HepG2 (cell line): ENCODE measurements around the gene KRT12. TPM values are rescaled to one million over a fixed set of nuclear protein-coding genes. Genes with fewer than 3 reads are reported as not detected.

Experiments used
- ETV5 ChIP-seq: IDR thresholded peaks from 2 replicates; pipeline ENCODE4 v1.6.1; 2018; ENCODE audit warnings: missing biosample characterization, missing genetic modification reagents, inconsistent platforms, borderline replicate concordance
- HNRNPLL ChIP-seq: fragments of 200-400 bp; formaldehyde crosslinking; IDR thresholded peaks from 2 replicates; pipeline ENCODE4 v1.6.1; 2017; ENCODE audit warnings: mild to moderate bottlenecking, low read depth, low read length; ENCODE audit not compliant: poor library complexity, severe bottlenecking
- MAFK ChIP-seq, 2 experiments: IDR thresholded peaks in 1 of 2; conservative IDR thresholded peaks in 1 of 2; 2 replicates each; pipeline ENCODE4 v1.6.1; 2011; ENCODE audit warnings: improper control_type of control experiment in 2 of 2, low read length in 2 of 2
- MTF1 ChIP-seq: sonication (generic); formaldehyde crosslinking; IDR thresholded peaks from 2 replicates; pipeline ENCODE4 v1.5.0; 2020; ENCODE audit warnings: missing genetic modification reagents
- PHF21A ChIP-seq: sonication (generic); formaldehyde crosslinking; IDR thresholded peaks from 2 replicates; pipeline ENCODE4 v1.5.0; 2020; ENCODE audit warnings: mild to moderate bottlenecking, missing genetic modification reagents
- SOX6 ChIP-seq, 2 experiments: fragments of 450-650 bp in 1 of 2; sonication (generic) in 1 of 2; formaldehyde crosslinking in 1 of 2; IDR thresholded peaks; 2 replicates each; pipeline versions ENCODE4 v1.4.0 to v1.6.1; 2017 to 2020; ENCODE audit warnings: antibody characterized with exemption in 1 of 2, mild to moderate bottlenecking in 1 of 2, missing genetic modification reagents in 1 of 2
- ZBTB38 ChIP-seq: sonication (generic); formaldehyde crosslinking; IDR thresholded peaks from 2 replicates; pipeline ENCODE4 v1.5.1; 2020; ENCODE audit warnings: mild to moderate bottlenecking, missing genetic modification reagents
- ZBTB4 ChIP-seq: sonication (generic); formaldehyde crosslinking; IDR thresholded peaks from 2 replicates; pipeline ENCODE4 v1.4.0; 2020; ENCODE audit warnings: missing genetic modification reagents, mild to moderate bottlenecking, borderline replicate concordance
- ZNF234 ChIP-seq: sonication (generic); formaldehyde crosslinking; conservative IDR thresholded peaks from 2 replicates; pipeline ENCODE4 v1.5.1; 2020; ENCODE audit warnings: mild to moderate bottlenecking, missing genetic modification reagents
- polyA plus RNA-seq, 8 experiments: library from polyadenylated mRNA; depleted of rRNA in 3 of 8; stranded (reverse) in 7 of 8; unstranded in 1 of 8; fragments of >200 nt; fragmentation: Illumina TruSeq in 4 of 8; extraction: Trizol in 4 of 8; gene quantifications; 2 replicates each; pipeline versions ENCODE4 v1.2.1 to v1.2.3, GENCODE V29; 2011 to 2016; ENCODE audit warnings: low read depth in 4 of 8, missing spikeins in 1 of 8, mixed read lengths in 1 of 8; ENCODE audit not compliant: insufficient read depth in 1 of 8
- total RNA-seq, 5 experiments: library from RNA; depleted of rRNA; stranded (reverse); fragments of >200 nt; fragmentation: Illumina TruSeq; extraction: Trizol; gene quantifications; 2 replicates each; pipeline ENCODE4 v1.2.3, GENCODE V29; 2016; ENCODE audit warnings: low read depth in 1 of 5
- TF ChIP-seq, protein P1 (sequence below): sonication (generic); formaldehyde crosslinking; IDR thresholded peaks from 2 replicates; pipeline ENCODE4 v1.4.0; 2020; ENCODE audit warnings: missing genetic modification reagents, borderline replicate concordance
- TF ChIP-seq, protein P2 (sequence below): fragments of 450-650 bp; IDR thresholded peaks from 2 replicates; pipeline ENCODE4 v1.6.1; 2017; ENCODE audit warnings: mild to moderate bottlenecking
- TF ChIP-seq, protein P3 (sequence below): sonication (generic); formaldehyde crosslinking; IDR thresholded peaks from 2 replicates; pipeline ENCODE4 v1.5.1; 2020; ENCODE audit warnings: mild to moderate bottlenecking, missing genetic modification reagents, borderline replicate concordance

Gene KRT12
- total and polyA plus RNA-seq, 2 of the 13 experiments (the other 11 are each of a cell fraction or from before 2014, with no cell fraction given): 0.07 to 0.09 TPM

GRCh38 chr17:40901981-40902474 lies 35.0 kb upstream of the KRT12 start (continued):
- TF ChIP-seq, protein P1, sequence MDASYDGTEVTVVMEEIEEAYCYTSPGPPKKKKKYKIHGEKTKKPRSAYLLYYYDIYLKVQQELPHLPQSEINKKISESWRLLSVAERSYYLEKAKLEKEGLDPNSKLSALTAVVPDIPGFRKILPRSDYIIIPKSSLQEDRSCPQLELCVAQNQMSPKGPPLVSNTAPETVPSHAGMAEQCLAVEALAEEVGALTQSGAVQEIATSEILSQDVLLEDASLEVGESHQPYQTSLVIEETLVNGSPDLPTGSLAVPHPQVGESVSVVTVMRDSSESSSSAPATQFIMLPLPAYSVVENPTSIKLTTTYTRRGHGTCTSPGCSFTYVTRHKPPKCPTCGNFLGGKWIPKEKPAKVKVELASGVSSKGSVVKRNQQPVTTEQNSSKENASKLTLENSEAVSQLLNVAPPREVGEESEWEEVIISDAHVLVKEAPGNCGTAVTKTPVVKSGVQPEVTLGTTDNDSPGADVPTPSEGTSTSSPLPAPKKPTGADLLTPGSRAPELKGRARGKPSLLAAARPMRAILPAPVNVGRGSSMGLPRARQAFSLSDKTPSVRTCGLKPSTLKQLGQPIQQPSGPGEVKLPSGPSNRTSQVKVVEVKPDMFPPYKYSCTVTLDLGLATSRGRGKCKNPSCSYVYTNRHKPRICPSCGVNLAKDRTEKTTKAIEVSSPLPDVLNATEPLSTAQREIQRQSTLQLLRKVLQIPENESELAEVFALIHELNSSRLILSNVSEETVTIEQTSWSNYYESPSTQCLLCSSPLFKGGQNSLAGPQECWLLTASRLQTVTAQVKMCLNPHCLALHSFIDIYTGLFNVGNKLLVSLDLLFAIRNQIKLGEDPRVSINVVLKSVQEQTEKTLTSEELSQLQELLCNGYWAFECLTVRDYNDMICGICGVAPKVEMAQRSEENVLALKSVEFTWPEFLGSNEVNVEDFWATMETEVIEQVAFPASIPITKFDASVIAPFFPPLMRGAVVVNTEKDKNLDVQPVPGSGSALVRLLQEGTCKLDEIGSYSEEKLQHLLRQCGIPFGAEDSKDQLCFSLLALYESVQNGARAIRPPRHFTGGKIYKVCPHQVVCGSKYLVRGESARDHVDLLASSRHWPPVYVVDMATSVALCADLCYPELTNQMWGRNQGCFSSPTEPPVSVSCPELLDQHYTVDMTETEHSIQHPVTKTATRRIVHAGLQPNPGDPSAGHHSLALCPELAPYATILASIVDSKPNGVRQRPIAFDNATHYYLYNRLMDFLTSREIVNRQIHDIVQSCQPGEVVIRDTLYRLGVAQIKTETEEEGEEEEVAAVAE: 0 out of 2 replicates have a peak, but pooled peaks have one; percentile 63
- TF ChIP-seq, protein P2, sequence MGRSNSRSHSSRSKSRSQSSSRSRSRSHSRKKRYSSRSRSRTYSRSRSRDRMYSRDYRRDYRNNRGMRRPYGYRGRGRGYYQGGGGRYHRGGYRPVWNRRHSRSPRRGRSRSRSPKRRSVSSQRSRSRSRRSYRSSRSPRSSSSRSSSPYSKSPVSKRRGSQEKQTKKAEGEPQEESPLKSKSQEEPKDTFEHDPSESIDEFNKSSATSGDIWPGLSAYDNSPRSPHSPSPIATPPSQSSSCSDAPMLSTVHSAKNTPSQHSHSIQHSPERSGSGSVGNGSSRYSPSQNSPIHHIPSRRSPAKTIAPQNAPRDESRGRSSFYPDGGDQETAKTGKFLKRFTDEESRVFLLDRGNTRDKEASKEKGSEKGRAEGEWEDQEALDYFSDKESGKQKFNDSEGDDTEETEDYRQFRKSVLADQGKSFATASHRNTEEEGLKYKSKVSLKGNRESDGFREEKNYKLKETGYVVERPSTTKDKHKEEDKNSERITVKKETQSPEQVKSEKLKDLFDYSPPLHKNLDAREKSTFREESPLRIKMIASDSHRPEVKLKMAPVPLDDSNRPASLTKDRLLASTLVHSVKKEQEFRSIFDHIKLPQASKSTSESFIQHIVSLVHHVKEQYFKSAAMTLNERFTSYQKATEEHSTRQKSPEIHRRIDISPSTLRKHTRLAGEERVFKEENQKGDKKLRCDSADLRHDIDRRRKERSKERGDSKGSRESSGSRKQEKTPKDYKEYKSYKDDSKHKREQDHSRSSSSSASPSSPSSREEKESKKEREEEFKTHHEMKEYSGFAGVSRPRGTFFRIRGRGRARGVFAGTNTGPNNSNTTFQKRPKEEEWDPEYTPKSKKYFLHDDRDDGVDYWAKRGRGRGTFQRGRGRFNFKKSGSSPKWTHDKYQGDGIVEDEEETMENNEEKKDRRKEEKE: no peak
- no peak for TF ChIP-seq MTF1 (CRISPR knock-in tag)
- TF ChIP-seq ZNF234 (CRISPR knock-in tag): no peak
- TF ChIP-seq ETV5 (CRISPR knock-in tag): peak; percentile 73; the same call in 1 of the 2 replicates
- TF ChIP-seq PHF21A (CRISPR knock-in tag): peak; percentile 83
- no peak for TF ChIP-seq ZBTB4
- TF ChIP-seq MAFK (conservative IDR thresholded peaks at IDR 0.05 in 1 of 2, IDR thresholded peaks at IDR 0.05 in 1 of 2; ENCODE audit: low read length in 2 of 2): peak in 1 of 2 experiments; percentile 40; a peak in 1 of 4 replicates
- TF ChIP-seq ZBTB38: no peak
- no peak for TF ChIP-seq SOX6 (IDR thresholded peaks at IDR 0.05)
- TF ChIP-seq SOX6 (CRISPR knock-in tag; IDR thresholded peaks at IDR 0.05): peak; percentile 100
- TF ChIP-seq, protein P3, sequence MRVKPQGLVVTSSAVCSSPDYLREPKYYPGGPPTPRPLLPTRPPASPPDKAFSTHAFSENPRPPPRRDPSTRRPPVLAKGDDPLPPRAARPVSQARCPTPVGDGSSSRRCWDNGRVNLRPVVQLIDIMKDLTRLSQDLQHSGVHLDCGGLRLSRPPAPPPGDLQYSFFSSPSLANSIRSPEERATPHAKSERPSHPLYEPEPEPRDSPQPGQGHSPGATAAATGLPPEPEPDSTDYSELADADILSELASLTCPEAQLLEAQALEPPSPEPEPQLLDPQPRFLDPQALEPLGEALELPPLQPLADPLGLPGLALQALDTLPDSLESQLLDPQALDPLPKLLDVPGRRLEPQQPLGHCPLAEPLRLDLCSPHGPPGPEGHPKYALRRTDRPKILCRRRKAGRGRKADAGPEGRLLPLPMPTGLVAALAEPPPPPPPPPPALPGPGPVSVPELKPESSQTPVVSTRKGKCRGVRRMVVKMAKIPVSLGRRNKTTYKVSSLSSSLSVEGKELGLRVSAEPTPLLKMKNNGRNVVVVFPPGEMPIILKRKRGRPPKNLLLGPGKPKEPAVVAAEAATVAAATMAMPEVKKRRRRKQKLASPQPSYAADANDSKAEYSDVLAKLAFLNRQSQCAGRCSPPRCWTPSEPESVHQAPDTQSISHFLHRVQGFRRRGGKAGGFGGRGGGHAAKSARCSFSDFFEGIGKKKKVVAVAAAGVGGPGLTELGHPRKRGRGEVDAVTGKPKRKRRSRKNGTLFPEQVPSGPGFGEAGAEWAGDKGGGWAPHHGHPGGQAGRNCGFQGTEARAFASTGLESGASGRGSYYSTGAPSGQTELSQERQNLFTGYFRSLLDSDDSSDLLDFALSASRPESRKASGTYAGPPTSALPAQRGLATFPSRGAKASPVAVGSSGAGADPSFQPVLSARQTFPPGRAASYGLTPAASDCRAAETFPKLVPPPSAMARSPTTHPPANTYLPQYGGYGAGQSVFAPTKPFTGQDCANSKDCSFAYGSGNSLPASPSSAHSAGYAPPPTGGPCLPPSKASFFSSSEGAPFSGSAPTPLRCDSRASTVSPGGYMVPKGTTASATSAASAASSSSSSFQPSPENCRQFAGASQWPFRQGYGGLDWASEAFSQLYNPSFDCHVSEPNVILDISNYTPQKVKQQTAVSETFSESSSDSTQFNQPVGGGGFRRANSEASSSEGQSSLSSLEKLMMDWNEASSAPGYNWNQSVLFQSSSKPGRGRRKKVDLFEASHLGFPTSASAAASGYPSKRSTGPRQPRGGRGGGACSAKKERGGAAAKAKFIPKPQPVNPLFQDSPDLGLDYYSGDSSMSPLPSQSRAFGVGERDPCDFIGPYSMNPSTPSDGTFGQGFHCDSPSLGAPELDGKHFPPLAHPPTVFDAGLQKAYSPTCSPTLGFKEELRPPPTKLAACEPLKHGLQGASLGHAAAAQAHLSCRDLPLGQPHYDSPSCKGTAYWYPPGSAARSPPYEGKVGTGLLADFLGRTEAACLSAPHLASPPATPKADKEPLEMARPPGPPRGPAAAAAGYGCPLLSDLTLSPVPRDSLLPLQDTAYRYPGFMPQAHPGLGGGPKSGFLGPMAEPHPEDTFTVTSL (CRISPR knock-in tag): peak; percentile 95
- no peak for TF ChIP-seq HNRNPLL
